Left kidney (tissue), 2 donors: ENCODE results near the gene RUBCN. TPM values are rescaled to one million over a fixed set of nuclear protein-coding genes. Genes with fewer than 3 reads are reported as not detected.
"Not testable (repeated sequence)": the region's sequence is repeated elsewhere in the genome, so short reads cannot be mapped to it uniquely, and the experiment has no call there.

Source experiments
- DNase-seq: peaks from one replicate; pipeline ENCODE4 v3.0.0-alpha.2; 2013
- polyA plus RNA-seq: library from polyadenylated mRNA; unstranded; fragments of 120-200 nt; gene quantifications from one replicate; pipeline ENCODE4 v1.2.1, GENCODE V29; 2013; ENCODE audit not compliant: insufficient read length

Gene RUBCN
- polyA plus RNA-seq, 1 donor = 16.5 TPM

DNA sequence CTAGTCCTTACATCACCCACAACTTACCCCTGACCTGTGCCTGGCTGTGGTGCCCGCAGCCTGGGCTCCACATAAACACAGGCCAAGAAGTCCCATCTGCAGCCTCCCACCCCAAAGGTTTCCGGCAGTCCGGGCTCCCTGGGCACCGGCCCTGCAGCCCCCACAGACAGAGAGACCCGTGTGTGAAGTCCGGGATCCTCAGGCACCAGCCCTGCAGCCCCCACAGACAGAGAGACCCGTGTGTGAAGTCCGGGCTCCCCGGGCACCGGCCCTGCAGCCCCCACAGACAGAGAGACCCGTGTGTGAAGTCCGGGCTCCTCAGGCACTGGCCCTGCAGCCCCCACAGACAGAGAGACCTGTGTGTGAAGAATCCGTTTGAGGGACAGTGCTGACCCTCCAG is 78.0 kb downstream of the RUBCN start:
- not testable (repeated sequence) for DNase-seq

DNA sequence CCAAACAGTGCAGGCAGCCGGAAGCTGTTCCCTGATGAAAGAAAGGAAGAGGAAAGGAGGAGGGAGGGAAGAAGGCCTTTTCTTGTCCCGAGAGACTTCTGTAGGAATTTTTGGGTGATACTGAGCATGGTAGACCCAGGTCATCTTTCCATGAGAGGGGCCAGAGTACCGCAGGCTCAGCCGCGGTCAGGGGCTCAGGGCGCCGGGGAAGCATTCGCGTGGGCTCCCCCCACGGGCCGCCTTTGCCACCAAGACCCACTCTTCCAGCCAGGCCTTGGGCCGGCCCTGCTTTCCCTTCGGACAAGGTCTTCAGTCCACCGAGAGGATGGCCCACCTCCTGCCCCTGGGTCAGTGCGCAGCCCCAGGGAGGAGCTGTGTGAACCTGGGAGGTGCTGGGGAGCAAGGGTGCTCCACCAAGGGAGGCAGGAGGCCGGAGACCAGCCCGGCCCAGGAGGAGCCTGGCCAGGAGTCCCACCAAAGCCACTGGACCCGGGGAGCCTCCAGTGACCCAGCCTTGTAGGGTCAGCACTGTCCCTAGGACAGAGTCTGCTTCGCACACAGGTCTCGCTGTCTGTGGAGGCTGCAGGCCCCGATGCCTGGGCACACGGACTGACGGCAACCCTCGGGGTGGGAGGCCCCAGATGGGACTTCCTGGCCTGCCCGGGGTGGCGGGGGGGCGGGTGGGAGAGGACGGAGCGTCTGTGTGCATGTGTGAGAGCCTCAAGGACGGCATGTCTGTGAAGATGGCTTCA is 79.0 kb downstream of the RUBCN start:
- DNase-seq = not testable (repeated sequence)

DNA sequence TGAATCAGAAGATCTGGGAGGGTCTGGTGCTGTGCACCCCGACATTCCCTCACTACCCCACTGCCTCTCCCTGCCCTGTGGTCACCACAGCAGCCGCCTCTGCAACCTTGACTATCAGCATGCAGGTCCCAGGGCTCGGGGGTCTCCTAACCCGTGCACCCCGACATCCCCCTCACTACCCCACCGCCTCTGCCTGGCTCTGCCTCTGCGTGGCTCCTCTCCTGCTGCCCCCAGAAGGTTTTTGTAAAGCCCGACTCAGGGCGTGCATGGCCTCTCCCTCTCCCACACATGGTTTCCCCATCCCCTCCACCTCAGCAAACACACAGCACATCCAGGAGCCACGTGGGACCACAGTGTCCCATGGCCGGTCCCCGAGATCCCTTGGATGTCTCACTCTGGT is 79.7 kb downstream of the RUBCN start:
- not testable (repeated sequence) for DNase-seq

DNA sequence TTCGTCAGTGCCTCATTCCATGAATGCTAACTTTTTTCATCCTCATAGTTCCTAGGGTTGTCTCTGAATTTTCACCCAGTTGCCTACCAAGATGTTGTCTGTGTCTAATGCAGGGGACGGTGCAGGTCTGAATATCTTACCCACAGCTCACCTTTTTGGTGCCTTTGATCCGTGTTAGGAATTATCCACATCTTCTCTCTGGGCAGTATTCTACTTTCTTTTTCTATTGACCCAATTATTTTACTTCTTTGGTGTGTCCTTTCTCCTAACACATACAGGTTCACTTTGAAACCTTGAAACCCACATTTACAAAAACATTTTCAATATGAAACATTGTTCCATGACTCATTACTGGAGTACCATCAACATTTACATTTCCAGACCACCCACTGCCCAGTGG is 80.6 kb downstream of the RUBCN start:
- not testable (repeated sequence) for DNase-seq

DNA sequence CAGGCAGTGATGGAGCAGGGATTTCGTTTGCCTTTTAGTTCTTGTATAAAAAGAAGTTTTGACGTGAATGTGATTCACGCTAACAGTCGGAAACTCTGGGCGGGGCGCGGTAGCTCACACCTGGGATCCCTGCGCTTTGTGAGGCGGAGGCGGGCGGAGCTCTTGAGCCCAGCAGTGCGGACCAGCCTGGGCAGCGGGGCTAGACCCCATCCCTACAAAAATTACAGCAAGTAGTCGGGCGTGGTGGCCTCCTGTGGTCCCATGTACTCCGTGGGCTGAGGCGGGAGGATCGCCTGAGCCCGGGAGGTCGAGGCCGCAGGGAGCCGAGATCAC is 81.7 kb downstream of the RUBCN start:
- DNase-seq = not testable (repeated sequence)

DNA sequence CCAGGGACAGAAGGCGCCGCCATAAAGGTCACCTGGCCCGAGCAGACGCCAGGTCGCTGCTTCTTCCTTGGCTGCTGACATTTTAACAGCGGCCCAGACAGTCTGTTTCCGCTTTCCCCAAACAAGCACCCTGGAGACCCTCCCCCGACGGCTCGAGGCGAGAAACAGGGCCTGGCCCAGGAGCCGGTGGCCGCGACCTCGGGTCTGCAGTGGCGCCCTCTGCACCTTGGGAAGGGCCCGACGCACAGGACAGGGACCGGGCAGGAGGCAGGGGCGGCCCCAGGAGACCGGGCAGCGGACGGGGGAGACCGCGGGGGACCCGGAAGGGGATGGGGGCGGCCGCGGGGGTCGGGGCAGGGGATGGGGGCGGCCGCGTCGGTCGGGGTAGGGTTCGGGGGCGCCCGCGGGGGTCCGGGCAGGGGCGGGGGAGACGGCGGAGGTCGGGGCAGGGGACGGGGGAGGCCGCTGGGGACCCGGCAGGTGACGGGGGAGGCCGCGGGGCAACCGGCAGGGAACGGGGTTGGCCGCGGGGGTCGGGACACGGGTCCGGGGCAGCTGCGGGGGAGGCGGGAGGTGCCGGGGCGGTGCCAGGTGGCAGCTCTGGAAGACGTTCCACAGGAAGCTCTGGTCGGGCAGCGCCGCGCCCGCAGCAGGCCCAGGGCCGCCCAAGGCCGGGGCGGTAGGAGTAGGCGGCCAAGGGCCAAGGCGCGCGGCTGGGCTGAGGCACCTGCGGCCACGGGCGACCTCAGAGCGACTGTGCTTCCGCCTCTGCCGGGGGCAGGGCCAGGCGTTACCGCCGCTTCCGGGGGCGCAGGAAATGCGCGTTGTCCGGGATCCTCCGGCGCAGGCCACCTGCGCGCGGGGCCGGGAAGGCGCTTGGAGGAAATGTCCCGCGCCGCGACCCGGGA is 82.4 kb downstream of the RUBCN start:
- not testable (repeated sequence) for DNase-seq

DNA sequence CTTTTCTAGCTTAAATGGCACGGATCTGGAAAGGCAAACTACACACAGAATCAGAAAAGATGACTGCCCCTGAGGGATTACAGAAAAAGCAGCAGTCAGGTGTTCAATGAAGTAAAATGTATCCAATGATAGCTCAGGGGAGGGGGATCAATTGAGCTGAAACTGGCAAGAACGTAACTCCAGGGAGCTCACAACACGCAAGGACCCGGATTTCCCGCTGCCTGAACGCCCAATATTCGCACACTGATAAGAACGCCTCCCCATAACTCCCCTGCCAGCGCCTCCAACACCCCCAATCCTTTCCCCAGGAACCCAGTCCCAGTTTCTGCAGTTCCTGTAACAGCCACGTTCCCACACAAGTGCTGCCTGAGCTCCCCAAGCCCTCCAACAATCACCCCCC is 83.8 kb downstream of the RUBCN start:
- not testable (repeated sequence) for DNase-seq

DNA sequence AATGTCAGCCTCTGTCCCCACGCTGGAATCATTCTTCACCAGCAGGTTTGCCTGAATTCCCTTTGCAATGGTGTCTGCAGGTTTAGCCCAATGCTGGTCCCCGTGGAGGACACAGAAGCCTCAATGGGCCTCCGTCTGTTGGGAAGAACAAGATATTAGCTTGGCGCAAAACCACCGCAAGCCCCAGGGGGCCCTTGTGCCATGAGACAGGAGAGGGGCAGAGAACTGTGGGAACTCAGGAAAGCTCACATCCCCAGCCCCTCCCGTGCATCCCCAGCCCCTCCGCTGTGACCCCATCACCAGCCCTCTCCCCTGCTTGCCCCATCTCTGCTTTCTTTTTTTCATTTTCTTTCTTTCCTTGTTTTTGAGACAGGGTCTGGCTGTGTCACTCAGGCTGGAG is 89.1 kb downstream of the RUBCN start:
- not testable (repeated sequence) for DNase-seq

DNA sequence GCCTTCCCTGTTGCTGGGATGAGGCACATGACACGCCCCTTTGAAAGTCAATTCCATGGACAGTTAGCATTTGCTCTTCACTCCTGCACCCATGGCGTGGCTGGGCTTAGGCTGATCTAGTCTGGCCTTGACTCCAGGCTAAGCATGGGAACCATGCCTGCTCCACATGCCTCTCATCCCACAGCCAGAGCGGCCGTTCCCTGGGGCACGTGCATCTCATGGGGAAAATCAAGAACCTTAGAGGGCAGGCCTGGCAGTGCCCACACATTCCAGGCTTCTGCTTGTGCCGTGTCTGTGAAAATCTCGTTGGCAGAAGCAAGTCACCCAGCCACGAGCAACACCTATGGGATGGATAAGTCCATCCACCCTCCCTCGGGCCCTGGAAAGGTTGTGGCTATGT is 89.5 kb downstream of the RUBCN start:
- not testable (repeated sequence) for DNase-seq

DNA sequence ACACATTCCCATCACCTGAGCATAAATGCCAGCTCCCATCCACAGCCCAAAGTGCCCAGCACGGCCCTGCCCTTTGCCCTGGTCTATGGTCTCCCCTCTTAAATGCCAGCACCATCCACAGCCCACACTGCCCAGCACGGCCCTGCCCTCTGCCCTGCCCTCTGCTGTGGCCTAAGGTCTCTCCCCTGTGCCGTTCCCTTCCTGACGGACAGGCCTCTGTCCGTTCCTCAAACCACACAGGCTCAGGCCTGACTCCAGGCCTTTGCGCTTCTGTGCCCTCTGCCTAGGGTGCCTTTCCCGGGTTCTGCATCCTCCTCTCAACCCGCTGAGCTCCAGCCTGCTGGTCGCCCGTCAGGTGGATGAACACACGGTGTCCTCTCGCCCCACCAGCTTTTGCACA is 90.4 kb downstream of the RUBCN start:
- DNase-seq = not testable (repeated sequence)

DNA sequence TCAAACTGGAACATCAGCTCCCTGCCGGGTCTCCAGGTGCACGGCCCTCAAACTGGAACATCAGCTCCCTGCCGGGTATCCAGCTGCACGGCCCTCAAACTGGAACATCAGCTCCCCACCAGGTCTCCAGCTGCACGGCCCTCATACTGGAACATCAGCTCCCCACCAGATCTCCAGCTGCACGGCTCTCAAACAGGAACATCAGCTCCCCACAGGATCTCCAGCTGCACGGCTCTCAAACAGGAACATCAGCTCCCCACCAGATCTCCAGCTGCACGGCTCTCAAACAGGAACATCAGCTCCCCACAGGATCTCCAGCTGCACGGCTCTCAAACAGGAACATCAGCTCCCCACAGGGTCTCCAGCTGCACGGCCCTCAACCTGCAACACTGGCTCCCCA is 99.1 kb downstream of the RUBCN start:
- DNase-seq = not testable (repeated sequence)

DNA sequence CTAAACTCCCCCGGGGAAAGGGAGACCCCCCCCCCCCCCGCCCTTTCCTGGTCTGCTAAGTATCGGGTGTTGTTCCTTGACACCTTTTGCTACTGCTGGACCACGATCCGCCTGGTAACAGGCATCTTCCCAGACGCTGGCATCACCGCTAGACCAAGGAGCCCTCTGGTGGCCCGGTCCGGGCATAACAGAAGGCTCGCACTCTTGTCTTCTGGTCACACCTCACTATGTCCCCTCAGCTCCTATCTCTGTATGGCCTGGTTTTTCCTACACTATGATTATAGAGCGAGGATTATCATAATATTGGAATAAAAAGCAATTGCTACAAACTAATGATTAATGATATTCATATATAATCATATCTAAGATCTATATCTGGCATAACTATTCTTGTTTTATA is 104.7 kb downstream of the RUBCN start:
- not testable (repeated sequence) for DNase-seq

DNA sequence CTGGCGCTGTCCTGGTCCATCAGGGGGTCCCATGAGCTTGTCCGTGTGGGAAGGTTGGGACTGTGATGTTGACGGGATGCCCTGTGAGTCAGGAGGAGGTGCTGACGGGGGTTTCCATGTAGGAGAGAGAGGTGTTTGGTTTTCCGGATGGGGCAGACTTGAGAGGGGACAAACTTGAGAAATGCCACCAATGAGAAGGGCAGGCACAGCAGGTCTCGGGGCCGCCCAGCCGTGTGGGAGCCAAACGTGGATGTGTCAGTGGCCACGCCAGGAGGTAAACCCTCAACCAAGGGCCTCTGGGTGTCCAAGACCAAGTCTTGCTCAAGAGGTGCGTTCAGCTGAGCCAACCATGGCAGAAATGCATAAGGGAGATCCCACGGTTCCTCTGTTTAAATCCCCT is 105.9 kb downstream of the RUBCN start:
- DNase-seq = not testable (repeated sequence)

DNA sequence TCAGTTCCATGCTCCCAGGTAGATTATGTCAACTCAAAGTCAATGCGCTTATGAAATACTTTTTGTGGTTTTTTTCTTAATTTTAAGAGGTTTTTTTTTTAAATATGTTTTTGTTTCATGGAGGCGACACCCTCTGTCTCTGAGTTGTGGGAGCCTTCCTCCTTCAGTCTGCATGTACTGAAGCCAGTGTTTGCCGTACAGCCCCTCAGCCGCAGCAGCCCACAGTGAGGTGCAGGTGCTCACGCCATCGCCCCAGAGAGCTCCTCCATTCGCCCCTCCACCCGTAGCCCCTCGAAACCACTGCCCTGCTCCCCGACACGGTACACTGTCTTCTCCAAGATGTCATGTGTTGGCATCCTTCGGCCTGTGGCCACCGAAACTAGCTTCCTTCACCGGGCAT is 107.4 kb downstream of the RUBCN start:
- not testable (repeated sequence) for DNase-seq

DNA sequence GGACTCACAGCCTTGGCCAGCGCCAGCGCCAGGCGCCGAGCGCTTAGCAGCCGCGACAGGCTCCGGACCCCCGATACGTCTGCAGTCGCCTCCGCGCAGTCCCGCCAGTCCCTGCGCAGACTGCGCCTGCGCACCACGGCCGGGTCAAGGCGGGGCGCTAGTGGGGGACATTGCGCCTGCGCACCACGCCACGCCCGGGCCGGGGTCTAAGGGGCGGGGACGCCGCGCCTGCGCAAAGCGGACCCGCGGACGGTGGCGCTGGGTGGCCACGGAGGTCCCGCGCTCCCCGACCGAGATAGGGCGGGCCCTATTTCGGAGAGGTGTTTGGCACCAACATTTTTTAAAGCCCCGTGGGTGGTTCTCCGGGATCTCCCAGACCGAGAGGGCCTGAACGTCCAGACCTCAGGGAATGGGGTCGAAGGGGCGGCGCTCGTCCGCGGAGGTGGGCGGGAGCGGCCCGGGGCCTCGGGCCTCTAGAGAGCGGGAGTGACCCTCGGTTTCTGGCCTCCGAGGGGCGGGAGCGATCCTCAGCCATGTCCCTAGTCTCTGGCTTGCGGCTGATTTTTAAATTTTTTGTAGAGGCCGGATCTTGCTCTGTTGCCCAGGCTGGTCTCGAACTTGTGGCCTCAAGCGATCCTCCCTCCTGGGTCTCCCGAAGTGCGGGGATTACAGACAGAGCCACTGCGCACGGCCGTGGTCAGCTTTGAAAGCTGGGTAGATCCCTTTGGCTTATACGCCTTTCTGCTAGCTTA is 108.8 kb downstream of the RUBCN start:
- DNase-seq = peak; percentile 40

DNA sequence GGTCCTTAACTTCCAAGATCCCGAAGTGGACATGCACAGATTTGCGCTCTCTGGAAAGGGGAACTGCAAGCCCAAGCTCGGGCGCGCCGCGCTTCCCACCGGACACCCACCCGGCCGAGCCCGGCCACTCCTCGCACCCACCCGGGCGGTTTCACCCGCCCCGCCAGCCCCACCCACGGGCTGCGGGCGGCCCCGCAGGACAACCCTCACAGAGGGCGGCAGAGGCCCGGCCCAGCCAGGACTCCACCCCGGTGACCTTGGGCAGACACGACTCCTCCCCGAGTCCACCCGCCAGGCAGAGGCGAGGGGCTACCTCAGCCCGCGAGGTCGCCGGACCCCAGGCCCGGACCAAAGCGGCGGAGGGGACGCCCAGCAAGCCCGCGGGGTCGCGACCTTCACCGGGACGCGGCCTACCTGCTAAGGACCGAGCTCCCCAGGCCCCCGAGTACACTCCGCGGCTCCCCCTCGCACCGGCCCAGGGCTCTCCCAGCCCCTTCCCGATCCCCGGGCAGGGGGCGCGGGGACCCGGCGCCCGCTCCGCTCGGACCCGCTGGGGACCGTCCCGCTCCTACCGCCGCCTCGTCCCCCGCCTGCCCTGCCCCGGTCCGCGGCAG is 109.4 kb downstream of the RUBCN start:
- not testable (repeated sequence) for DNase-seq

DNA sequence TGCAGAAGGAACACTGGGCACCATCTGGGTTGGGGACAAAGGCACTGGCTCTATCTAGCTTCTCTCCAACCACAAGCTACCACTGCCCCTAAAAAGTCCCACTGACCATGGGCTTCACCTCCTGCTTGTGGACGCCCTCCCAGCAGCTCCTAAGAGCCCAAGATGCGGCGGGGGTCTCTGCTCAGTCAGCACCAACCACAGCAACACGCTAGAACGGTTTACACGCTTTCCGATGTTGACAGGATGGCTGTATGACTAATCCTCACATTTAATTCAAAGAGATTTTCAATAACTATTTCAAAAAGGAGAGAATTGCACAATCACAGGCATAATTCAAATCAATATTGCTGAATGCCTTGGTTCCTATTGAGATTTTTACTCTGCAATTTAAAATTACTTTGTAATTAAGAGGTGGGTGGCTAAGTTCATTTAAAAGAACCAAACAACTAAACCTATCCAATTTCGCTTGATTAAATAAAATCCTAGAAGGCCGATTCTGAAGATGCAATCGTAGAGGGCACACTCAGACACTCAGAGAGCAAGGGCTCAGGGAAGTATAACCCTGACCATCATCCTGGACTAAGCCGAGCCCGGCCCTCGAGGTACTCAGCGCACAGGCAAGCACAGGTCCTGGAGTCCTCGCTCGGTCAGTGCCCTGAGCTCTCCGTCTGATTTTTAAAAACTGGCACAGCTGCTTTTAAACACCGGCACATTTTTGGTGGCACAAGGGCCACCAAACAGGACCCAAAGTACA is 110.1 kb downstream of the RUBCN start:
- not testable (repeated sequence) for DNase-seq

DNA sequence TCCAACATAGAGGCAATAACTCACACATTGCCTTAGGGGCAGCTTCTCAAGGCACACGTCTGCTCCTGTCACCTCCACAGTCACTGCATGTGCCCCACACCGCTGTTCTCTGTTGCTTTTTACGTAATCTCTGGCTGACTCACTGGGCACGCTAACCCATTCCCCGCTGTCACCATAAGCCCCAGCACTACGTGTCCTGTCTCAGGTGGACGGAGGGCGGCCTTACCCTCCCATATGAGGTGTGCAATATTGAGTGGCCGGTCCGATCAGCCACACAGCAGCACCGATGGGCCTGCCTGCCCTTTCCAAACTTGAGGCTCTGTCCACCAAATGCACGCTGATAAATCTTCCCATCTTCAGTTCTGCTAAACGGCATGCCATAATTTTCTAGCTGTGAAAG is 115.2 kb downstream of the RUBCN start:
- DNase-seq = not testable (repeated sequence)
